H1 (cell line): ENCODE results near the gene SLC20A1. TPM values are rescaled to one million over a fixed set of nuclear protein-coding genes. Genes with fewer than 3 reads are reported as not detected.

Source experiments
- CTCF ChIA-PET: fragments of 300-600 bp; sonication (Branson Sonifier 250); formaldehyde crosslinking; loops from one replicate; lab custom pipeline; 2021; ENCODE audit not compliant: partially characterized antibody; lab: Charles Lee
- POLR2A ChIA-PET: fragments of 300-600 bp; sonication (Branson Sonifier 250); formaldehyde crosslinking; loops from one replicate; lab custom pipeline; 2021; ENCODE audit warnings: inconsistent platforms; ENCODE audit not compliant: partially characterized antibody; lab: Charles Lee
- DNase-seq, 2 experiments: peaks; one replicate each; pipeline versions ENCODE4 v3.0.0 to v3.0.0-alpha.2; 2010 to 2022; ENCODE audit warnings: low spot score in 2 of 2, low read depth in 1 of 2, mixed read lengths in 1 of 2
- FAIRE-seq: peaks from 2 replicates; lab custom pipeline; 2011; peaks lifted over from hg19 to GRCh38; lab: Jason Lieb, UNC
- H2AFZ ChIP-seq: 2 replicates; pipeline ENCODE4 v1.8.1; 2012; ENCODE audit warnings: low read length, inconsistent platforms
- H2AK5ac ChIP-seq: 2 replicates; pipeline ENCODE4 v1.6.1; 2013; ENCODE audit warnings: low read depth, low read length
- H2BK120ac ChIP-seq: replicated peaks from 2 replicates; pipeline ENCODE3; 2013; ENCODE audit warnings: low read depth, low read length, inconsistent platforms
- H2BK12ac ChIP-seq: 2 replicates; pipeline ENCODE4 v1.6.1; 2013; ENCODE audit warnings: low read depth, low read length
- H2BK15ac ChIP-seq: 2 replicates; pipeline ENCODE4 v1.6.1; 2013; ENCODE audit warnings: low read length
- H2BK20ac ChIP-seq: 2 replicates; pipeline ENCODE4 v1.6.1; 2013; ENCODE audit warnings: low read length
- H2BK5ac ChIP-seq: 2 replicates; pipeline ENCODE4 v1.6.1; 2013; ENCODE audit warnings: low read depth, low read length
- H3K14ac ChIP-seq: 2 replicates; pipeline ENCODE4 v1.6.1; 2013; ENCODE audit warnings: inconsistent platforms; ENCODE audit not compliant: insufficient read length
- H3K18ac ChIP-seq: 2 replicates; pipeline ENCODE4 v1.6.1; 2013; ENCODE audit warnings: low read length; ENCODE audit errors: extremely low read depth
- H3K23ac ChIP-seq: 2 replicates; pipeline ENCODE4 v1.6.1; 2013; ENCODE audit warnings: inconsistent platforms; ENCODE audit not compliant: insufficient read length
- H3K23me2 ChIP-seq: 2 replicates; pipeline ENCODE4 v1.6.1; 2013; ENCODE audit warnings: low read depth, low read length
- H3K27ac ChIP-seq: 2 replicates; pipeline ENCODE4 v1.6.1; 2011; ENCODE audit warnings: low read depth, low read length, inconsistent platforms
- H3K27me3 ChIP-seq, 4 experiments: replicated peaks in 1 of 4; 1 replicate in 1 of 4; 2 replicates in 3 of 4; pipeline versions ENCODE4 v1.6.1 to v1.8.1; 2011 to 2013; ENCODE audit warnings: low read length in 3 of 4, mild to moderate bottlenecking in 3 of 4, inconsistent platforms in 2 of 4, mixed read lengths in 2 of 4, moderate library complexity in 1 of 4; ENCODE audit not compliant: control insufficient read depth in 3 of 4, insufficient read depth in 3 of 4; ENCODE audit errors: extremely low read depth in 1 of 4
- H3K36me3 ChIP-seq, 4 experiments: 2 replicates each; pipeline versions ENCODE4 v1.6.1 to v1.8.1; 2011 to 2013; ENCODE audit warnings: mild to moderate bottlenecking in 4 of 4, low read length in 3 of 4, moderate library complexity in 2 of 4, control low read depth in 1 of 4, inconsistent platforms in 1 of 4; ENCODE audit not compliant: insufficient read depth in 4 of 4, control insufficient read depth in 2 of 4
- H3K4ac ChIP-seq: replicated peaks from 2 replicates; pipeline ENCODE3; 2013; ENCODE audit warnings: low read length, low read depth, mixed read lengths, inconsistent platforms; ENCODE audit not compliant: insufficient read length
- H3K4me1 ChIP-seq, 4 experiments: replicated peaks in 1 of 4; 1 replicate in 1 of 4; 2 replicates in 3 of 4; pipeline versions ENCODE4 v1.6.1 to v1.8.1; 2011 to 2013; ENCODE audit warnings: low read length in 3 of 4, inconsistent platforms in 2 of 4, mixed read lengths in 1 of 4; ENCODE audit not compliant: insufficient read depth in 4 of 4, control insufficient read depth in 3 of 4
- H3K4me2 ChIP-seq, 2 experiments: 2 replicates each; pipeline versions ENCODE4 v1.6.1 to v1.8.1; 2011 to 2013; ENCODE audit warnings: low read depth in 2 of 2, low read length in 2 of 2, control low read depth in 1 of 2, inconsistent platforms in 1 of 2, mild to moderate bottlenecking in 1 of 2; ENCODE audit not compliant: insufficient read depth in 1 of 2
- H3K4me3 ChIP-seq, 4 experiments: fragments of 200-600, 300-600 bp in 1 of 4; sonication (generic), shearing (Covaris generic), sonication (Bioruptor Twin) in 1 of 4; 2 replicates each; pipeline versions ENCODE4 v1.5.1 to v1.8.1; 2011 to 2016; ENCODE audit warnings: low read length in 4 of 4, low read depth in 3 of 4, control low read depth in 2 of 4, inconsistent platforms in 2 of 4, mild to moderate bottlenecking in 2 of 4, mixed read lengths in 1 of 4, moderate library complexity in 1 of 4; ENCODE audit not compliant: insufficient read depth in 2 of 4; ENCODE audit errors: extremely low read depth in 1 of 4
- H3K56ac ChIP-seq: replicated peaks from 2 replicates; pipeline ENCODE3; 2013; ENCODE audit warnings: low read depth, mild to moderate bottlenecking, mixed read lengths, low read length, inconsistent platforms; ENCODE audit not compliant: insufficient read length
- H3K79me1 ChIP-seq: 2 replicates; pipeline ENCODE4 v1.6.1; 2013; ENCODE audit warnings: low read depth, low read length, control low read depth
- H3K79me2 ChIP-seq, 2 experiments: 2 replicates each; pipeline versions ENCODE4 v1.6.1 to v1.8.1; 2012 to 2013; ENCODE audit warnings: low read length in 2 of 2, mild to moderate bottlenecking in 2 of 2, inconsistent platforms in 1 of 2; ENCODE audit not compliant: insufficient read depth in 2 of 2, control insufficient read depth in 1 of 2
- H3K9ac ChIP-seq, 4 experiments: replicated peaks in 1 of 4; 1 replicate in 1 of 4; 2 replicates in 3 of 4; pipeline versions ENCODE4 v1.6.1 to v1.8.1; 2011 to 2013; ENCODE audit warnings: low read depth in 3 of 4, low read length in 3 of 4, control low read depth in 2 of 4, mild to moderate bottlenecking in 2 of 4, moderate library complexity in 2 of 4, inconsistent platforms in 1 of 4; ENCODE audit errors: extremely low read depth in 1 of 4
- H3K9me3 ChIP-seq, 2 experiments: 2 replicates each; pipeline versions ENCODE4 v1.6.1 to v1.8.1; 2012 to 2013; ENCODE audit warnings: mild to moderate bottlenecking in 2 of 2, moderate library complexity in 2 of 2, control low read depth in 1 of 2, inconsistent platforms in 1 of 2, low read depth in 1 of 2, low read length in 1 of 2, mixed read lengths in 1 of 2; ENCODE audit not compliant: insufficient read depth in 2 of 2
- H4K20me1 ChIP-seq, 2 experiments: replicated peaks in 1 of 2; 2 replicates each; pipeline versions ENCODE3 to v1.8.1; 2011 to 2013; ENCODE audit warnings: inconsistent platforms in 2 of 2, low read length in 2 of 2, mild to moderate bottlenecking in 1 of 2; ENCODE audit not compliant: insufficient read depth in 2 of 2, control insufficient read depth in 1 of 2
- H4K5ac ChIP-seq: 2 replicates; pipeline ENCODE4 v1.6.1; 2013; ENCODE audit warnings: low read length, low read depth, mixed read lengths, inconsistent platforms; ENCODE audit not compliant: insufficient read length
- H4K8ac ChIP-seq: 2 replicates; pipeline ENCODE4 v1.8.0; 2013; ENCODE audit warnings: mild to moderate bottlenecking, moderate library complexity, low read length, inconsistent platforms; ENCODE audit not compliant: insufficient read depth; ENCODE audit errors: extremely low read depth
- H4K91ac ChIP-seq: replicated peaks from 2 replicates; pipeline ENCODE3; 2013; ENCODE audit warnings: low read length, mixed read lengths, inconsistent platforms; ENCODE audit not compliant: insufficient read length
- BRCA1 ChIP-seq: IDR thresholded peaks from 2 replicates; pipeline ENCODE4 v1.6.1; 2012; ENCODE audit warnings: low read depth, low read length, improper control_type of control experiment
- MAFK ChIP-seq: IDR thresholded peaks from 2 replicates; pipeline ENCODE4 v1.6.1; 2012; ENCODE audit warnings: low read depth, mild to moderate bottlenecking, improper control_type of control experiment, low read length
- NANOG ChIP-seq: IDR thresholded peaks from 2 replicates; pipeline ENCODE4 v1.6.1; 2011; ENCODE audit warnings: low read length, low read depth, mild to moderate bottlenecking, inconsistent platforms; ENCODE audit not compliant: insufficient read depth, poor library complexity, severe bottlenecking
- POLR2AphosphoS5 ChIP-seq: IDR thresholded peaks from 2 replicates; pipeline ENCODE4 v1.6.1; 2011; ENCODE audit warnings: low read depth, low read length
- RBBP5 ChIP-seq: IDR thresholded peaks from 2 replicates; pipeline ENCODE4 v1.7.1; 2012; ENCODE audit warnings: low read depth, mild to moderate bottlenecking, inconsistent platforms, low read length, moderate library complexity, borderline replicate concordance
- SRF ChIP-seq: IDR thresholded peaks from 2 replicates; pipeline ENCODE4 v1.6.1; 2011; ENCODE audit warnings: mild to moderate bottlenecking, low read depth, low read length, moderate library complexity
- TAF7 ChIP-seq: optimal IDR thresholded peaks from 2 replicates; pipeline ENCODE3; 2011; ENCODE audit warnings: low read depth, mild to moderate bottlenecking, inconsistent platforms, low read length, moderate library complexity, borderline replicate concordance
- WGBS, 2 experiments: shearing (Covaris generic) in 1 of 2; methylation state at CpG; one replicate each; pipeline versions ENCODE4 v1.1.6 to v1.1.7; 2013 to 2015; ENCODE audit warnings: low lambda C conversion rate in 2 of 2, mixed read lengths in 2 of 2, inconsistent platforms in 1 of 2, low coverage in 1 of 2, missing lambda C conversion rate in 1 of 2; ENCODE audit not compliant: insufficient replicate concordance in 2 of 2, insufficient coverage in 1 of 2, insufficient read length in 1 of 2; ENCODE audit errors: extremely low coverage in 1 of 2, missing lambda C conversion rate in 1 of 2; 5-methylcytosine and 5-hydroxymethylcytosine counted together
- polyA plus RNA-seq, 7 experiments: library from polyadenylated mRNA; depleted of rRNA in 3 of 7; stranded (reverse) in 5 of 7; unstranded in 2 of 7; fragments of >200 nt in 5 of 7; fragments of 200-250 nt in 2 of 7; gene quantifications; 1 replicate in 5 of 7; 2 replicates in 1 of 7; 4 replicates in 1 of 7; pipeline versions ENCODE4 v1.2.1 to v1.2.3, GENCODE V29; 2011 to 2013; ENCODE audit warnings: missing spikeins in 2 of 7, mixed read lengths in 2 of 7
- total RNA-seq: library from RNA; stranded (reverse); fragmentation: NEBNext Ultra II Directional; extraction: Animal tissue kit (Norgen Biotek cat#: 25700); gene quantifications from 2 replicates; pipeline ENCODE4 v1.2.1, GENCODE V29; 2021

The SLC20A1 gene
- total and polyA plus RNA-seq, 2 of the 8 experiments (the other 6 are each of a cell fraction or from before 2014, with no cell fraction given): 42.6 to 105 TPM

- Histone ChIP-seq H2AFZ (0 out of 2 replicates have a peak overlapping the region, but pooled peaks have one; percentile 18), H2BK120ac (no peak overlapping the region), H3K79me2 (no peaks in the 10 kb centered on the region), H4K91ac (no peak overlapping the region), H3K14ac (no peak overlapping the region), H2BK20ac (peak overlapping the region; percentile 21; the same call in 1 of the 2 replicates), H3K23me2 (no peaks in the 10 kb centered on the region), H2BK5ac (no peak overlapping the region), H2AK5ac (no peak overlapping the region), H2BK12ac (0 out of 2 replicates have a peak overlapping the region, but pooled peaks have one; percentile 60), H3K4me2 (no peak overlapping the region), H3K23ac (no peak overlapping the region), H3K4me3 (no peak overlapping the region), H3K36me3 (no peaks in the 10 kb centered on the region), H4K20me1 (no peaks in the 10 kb centered on the region), H2BK15ac (no peak overlapping the region), H3K79me1 (no peaks in the 10 kb centered on the region), H4K8ac (no peak overlapping the region; the same call in 1 of the 2 replicates), H4K5ac (no peak overlapping the region), H3K27ac (no peak overlapping the region), H3K27me3 (no peaks in the 10 kb centered on the region), H3K4me1 (peaks cover 0 to 6% (median 3%) of the 10 kb centered on the region in 4 experiments; a peak in 4 of 7 replicates), H3K9me3 (no peaks in the 10 kb centered on the region), H3K56ac (no peak overlapping the region), H3K4ac (no peak overlapping the region), H3K9ac (no peak overlapping the region), H3K18ac (no peak overlapping the region)
- DNase-seq (no peak), FAIRE-seq (no peak)
- ChIA-PET CTCF (interaction anchor here (1.0 to 4.9 kb wide), 11 partner anchors 10 to 193 kb away, joined by 3 to 37 read pairs (median 5); no protein-coding TSS in a partner anchor), POLR2A (interaction anchor here (1.0 to 1.3 kb wide), 2 partner anchors 26 to 45 kb away, joined by 3 to 4 read pairs; no protein-coding TSS in a partner anchor)
- 82% methylated on average over 4 of the region's 4 CpGs; no CpG with 5 or more reads in 1 of the 2 experiments for WGBS, 2 experiments
- TF ChIP-seq TAF7 (no peak), POLR2AphosphoS5 (no peak), BRCA1 (no peak), RBBP5 (no peak), SRF (no peak), NANOG (no peak), MAFK (no peak)
These were observed 46.1 kb downstream of the SLC20A1 start for GRCh38 chr2:112691881-112692281.
